RPMI7951 (cell line): Measurements from ENCODE around the gene SLC2A3. TPM values are rescaled to one million over a fixed set of nuclear protein-coding genes. Genes with fewer than 3 reads are reported as not detected.
"Not testable (repeated sequence)": the region's sequence is repeated elsewhere in the genome, so short reads cannot be mapped to it uniquely, and the experiment has no call there.

Source experiments
- DNase-seq: peaks from one replicate; pipeline ENCODE4 v3.0.0-alpha.2; 2012; ENCODE audit warnings: low read depth
- total RNA-seq: library from RNA; depleted of rRNA; stranded (reverse); fragments of >200 nt; shearing (Covaris generic); gene quantifications from 2 replicates; pipeline ENCODE4 v1.2.3, GENCODE V29; 2014; rRNA removed

SLC2A3 gene
- 20.1 and 20.6 TPM in 2 replicates for total RNA-seq

- peak; percentile 93 for DNase-seq
Measured at GRCh38 chr12:7935590-7936581, at the start of gene SLC2A3. Gene SLC2A3, minus strand, starts transcription at chr12:7936187. Its CDS starts 153 bp downstream, at chr12:7936034.

- DNase-seq, result no peak
Measured at GRCh38 chr12:7984900-7985299, 48.9 kb upstream of the SLC2A3 start.

DNA sequence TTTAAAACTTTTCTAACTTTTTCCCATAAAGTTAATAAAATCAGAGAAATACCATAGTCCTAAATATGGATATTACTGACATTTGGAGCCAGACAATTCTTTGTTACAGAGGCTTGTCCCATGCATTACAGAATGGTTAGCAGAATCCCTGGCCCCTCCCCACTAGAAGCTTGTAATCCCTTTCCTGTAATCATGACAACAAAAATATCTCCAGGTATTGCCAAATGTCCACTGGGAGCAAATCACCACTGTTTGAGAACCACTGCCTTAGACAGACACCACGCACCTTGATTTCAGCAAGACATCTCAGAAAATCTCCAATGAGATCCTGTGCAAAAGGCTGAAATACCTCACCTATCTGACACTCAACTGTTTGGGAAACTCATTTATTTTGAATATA is 47.5 kb upstream of the SLC2A3 start:
- not testable (repeated sequence) for DNase-seq

DNA sequence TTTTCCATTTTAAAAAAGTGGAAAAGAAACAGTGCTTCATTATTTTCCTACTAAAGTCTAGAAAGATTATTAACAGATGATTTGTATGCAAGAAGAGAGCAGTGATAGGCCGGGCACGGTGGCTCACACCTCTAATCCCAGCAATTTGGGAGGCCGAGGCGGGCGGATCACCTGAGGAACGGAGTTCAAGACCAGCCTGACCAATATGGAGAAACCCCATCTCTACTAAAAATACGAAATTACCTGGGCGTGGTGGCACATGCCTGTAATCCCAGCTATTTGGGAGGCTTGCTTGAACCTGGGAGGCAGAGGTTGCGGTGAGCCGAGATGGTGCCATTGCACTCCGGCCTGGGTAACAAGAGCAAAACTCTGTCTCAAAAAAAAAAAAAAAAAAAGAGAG is 47.0 kb upstream of the SLC2A3 start:
- not testable (repeated sequence) for DNase-seq

- DNase-seq, result not testable (repeated sequence)
Measured at GRCh38 chr12:7982332-7982735, 46.3 kb upstream of the SLC2A3 start.

- no peak for DNase-seq
Measured at GRCh38 chr12:7981446-7981845, 45.5 kb upstream of the SLC2A3 start.

- DNase-seq, result not testable (repeated sequence)
Measured at GRCh38 chr12:7977351-7978124, 41.6 kb upstream of the SLC2A3 start.

GRCh38 chr12:7973457-7973825 is 37.5 kb upstream of the SLC2A3 start:
- no peak for DNase-seq

DNA sequence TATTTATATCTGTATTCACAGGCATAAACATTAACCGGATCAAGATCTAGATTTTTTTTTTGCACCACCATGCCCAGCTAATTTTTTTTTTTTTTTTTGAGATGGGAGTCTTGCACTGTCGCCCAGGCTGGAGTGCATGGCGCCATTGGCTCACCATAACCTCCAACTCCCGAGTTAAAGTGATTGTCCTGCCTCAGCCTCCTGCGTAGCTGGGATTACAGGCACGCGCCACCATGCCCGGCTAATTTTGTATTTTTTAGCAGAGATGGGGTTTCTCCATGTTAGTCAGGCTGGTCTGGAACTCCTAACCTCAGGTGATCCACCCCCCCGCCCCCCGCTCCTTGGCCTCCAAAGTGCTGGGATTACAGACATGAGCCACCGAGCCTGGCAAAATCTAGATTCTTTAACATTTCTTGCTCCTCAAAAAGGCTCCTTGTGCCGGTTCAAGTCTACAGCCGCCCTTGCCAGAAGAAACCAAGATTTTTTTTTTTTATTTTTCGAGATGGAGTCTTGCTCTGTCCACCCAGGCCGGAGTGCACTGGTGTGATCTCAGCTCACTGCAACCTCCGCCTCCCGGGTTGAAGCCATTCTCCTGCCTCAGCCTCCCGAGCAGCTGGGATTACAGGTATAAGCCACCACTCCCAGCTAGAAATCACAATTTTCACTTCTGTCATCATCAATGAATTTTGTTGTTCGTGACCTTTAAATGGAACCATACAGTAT is 36.9 kb upstream of the SLC2A3 start:
- no peak for DNase-seq

DNA sequence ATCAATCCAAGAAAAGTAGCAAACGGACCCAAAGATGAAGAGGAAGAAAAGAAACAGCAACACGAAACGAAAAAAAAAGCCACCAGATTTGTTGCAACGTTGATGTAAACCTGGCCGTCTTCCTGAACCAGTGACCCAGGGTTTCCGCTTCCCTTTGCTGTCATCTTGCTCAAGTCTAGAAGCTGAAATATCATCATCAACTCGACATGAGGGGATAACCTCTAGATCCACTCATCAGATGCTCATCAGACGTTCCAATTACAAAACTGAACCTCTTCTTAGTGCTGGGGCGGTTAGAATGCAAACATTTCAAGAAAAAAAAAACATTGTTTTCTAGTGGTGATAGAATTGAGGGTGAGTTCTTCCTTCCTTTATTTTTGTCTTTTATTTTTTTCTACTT is 36.3 kb upstream of the SLC2A3 start:
- not testable (repeated sequence) for DNase-seq

DNA sequence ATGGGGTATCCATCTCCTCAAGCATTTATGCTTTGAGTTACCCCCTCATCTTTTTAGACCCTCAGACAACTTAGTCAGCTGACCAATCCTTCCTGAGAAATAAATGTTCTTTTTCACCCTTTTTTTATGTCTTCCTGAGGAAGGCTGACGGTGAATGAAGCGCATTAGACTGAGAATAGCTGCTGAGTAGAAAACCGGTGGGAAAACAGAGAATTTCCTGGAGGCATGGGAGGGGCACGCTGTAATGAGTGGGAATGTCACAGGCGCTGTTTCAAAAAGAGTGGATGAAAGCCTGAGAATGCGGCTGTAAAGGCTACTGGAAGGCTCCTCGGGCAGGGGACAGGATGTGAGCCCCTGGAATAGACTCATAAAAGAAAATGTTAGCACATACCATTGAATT is 35.8 kb upstream of the SLC2A3 start:
- not testable (repeated sequence) for DNase-seq

GRCh38 chr12:7970475-7971252 is 34.7 kb upstream of the SLC2A3 start:
- peak; percentile 97 for DNase-seq

DNA sequence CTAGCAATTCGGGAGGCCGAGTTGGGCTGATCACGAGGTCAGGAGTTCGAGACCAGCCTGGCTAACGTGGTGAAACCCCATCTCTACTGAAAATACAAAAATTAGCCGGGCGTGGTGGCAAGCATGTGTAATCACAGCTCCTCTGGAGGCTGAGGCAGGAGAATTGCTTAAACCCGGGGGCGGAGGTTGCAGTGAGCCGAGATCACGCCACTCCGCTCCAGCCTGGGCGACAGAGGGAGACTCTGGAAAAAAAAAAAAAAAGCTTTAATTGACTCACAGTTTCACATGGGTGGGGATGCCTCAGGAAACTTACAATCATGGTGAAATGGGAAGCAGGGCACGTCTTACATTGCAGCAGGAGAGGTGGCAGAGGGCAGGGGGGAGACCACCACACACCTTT is 30.6 kb upstream of the SLC2A3 start:
- no peak for DNase-seq

DNA sequence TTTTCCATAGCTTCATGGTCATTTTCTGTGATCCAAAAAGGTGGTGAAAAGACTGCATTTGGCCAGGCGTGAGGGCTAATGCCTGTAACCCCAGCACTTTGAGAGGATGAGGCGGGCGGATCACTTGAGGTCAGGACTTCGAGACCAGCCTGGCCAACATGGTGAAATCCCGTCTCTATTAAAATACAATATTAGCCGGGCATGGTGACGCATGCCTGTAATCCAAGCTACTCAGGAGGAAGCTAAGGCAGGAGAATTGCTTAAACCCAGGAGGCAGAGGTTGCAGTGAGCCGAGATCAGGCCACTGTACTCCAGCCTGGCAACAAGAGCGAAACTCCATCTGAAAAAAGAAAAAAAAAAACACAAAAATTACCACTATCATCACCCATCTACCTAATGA is 28.7 kb upstream of the SLC2A3 start:
- not testable (repeated sequence) for DNase-seq

GRCh38 chr12:7961395-7962178 is 25.6 kb upstream of the SLC2A3 start:
- DNase-seq, result no peak

GRCh38 chr12:7959701-7960121 is 23.7 kb upstream of the SLC2A3 start:
- DNase-seq, result peak; percentile 93

- no peak for DNase-seq
Measured at GRCh38 chr12:7959278-7959677, 23.3 kb upstream of the SLC2A3 start.

DNA sequence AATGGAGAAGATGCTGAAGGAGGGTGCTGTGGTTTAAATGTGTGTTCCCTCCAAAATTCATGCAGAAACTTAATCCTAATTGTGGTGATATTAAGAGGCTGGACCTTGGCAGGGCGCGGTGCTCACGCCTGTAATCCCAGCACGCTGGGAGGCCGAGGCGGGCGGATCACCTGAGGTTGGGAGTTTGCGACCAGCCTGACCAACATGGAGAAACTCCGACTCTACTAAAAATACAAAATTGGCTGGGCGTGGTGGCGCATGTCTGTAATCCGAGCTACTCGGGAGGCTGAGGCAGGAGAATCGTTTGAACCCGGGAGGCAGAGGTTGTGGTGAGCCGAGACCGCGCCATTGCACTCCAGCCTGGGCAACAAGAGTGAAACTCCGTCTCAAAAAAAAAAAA is 18.9 kb upstream of the SLC2A3 start:
- DNase-seq, result not testable (repeated sequence)

- not testable (repeated sequence) for DNase-seq
Measured at GRCh38 chr12:7954418-7954817, 18.4 kb upstream of the SLC2A3 start.

DNA sequence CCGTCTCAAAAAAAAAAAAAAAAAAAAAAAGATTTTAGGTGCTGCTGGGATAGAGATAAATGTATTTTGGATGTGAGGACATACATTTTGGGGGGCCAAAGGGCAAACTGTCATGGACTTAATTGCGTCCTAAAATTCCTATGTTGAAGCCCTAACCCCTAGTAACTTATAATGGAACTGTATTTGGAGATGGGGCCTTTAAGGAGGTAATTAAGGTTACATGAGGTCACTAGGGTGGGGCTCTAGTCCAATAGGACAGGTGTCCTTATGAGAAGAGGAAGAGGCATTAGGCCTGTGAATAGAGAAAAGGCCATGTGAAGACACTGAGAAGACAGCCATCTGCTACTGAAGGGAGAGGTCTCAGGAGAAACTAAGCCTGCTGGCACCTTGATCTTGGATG is 17.9 kb upstream of the SLC2A3 start:
- DNase-seq, result not testable (repeated sequence)
